Measurements from ENCODE around the gene ARHGEF9.

DNA sequence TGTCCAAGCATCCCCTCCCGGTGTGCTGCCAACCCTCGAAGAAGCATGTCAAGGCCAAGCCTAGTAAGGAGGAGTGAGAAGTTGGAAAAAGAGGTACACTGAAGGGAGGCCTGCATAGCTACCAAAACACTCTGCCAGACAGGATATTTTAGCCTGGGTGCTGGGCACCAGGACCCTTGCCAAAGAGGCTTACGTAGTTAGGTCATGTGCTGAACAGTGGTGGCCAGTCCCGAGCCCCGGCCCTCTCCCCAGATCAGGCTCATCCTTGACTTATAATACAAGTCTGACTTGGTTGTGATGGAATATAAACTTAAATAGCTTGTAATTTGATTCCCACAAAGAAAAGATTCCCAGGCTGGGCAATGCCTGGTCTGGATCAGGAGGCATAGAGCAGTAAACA lies 149.3 kb downstream of the ARHGEF9 start:
- TF ChIP-seq POLR2AphosphoS5 (IDR thresholded peaks at IDR 0.05; ENCODE audit: borderline replicate concordance, low read depth, low read length) (no peak), EZH2 (IDR thresholded peaks at IDR 0.05) (no peak)

All from SK-N-MC (cell line).